HEK293T (cell line): ENCODE results near the gene TAOK1.

ENCODE experiments used
- CTCF ChIA-PET: fragments of 350-600 bp; formaldehyde crosslinking; extraction: SDS; loops from one replicate; lab custom pipeline; 2021; ENCODE audit warnings: antibody characterized with exemption, inconsistent platforms; lab: Yijun Ruan, JAX
- POLR2A ChIA-PET: fragments of 350-600 bp; formaldehyde crosslinking; extraction: SDS; loops from one replicate; lab custom pipeline; 2020; ENCODE audit warnings: antibody characterized with exemption, inconsistent platforms; lab: Yijun Ruan, JAX
- DNase-seq: peaks from one replicate; pipeline ENCODE4 v3.0.0; 2012; ENCODE audit warnings: mixed read lengths; ENCODE audit errors: extremely low spot score
- ARNT ChIP-seq: fragments of 450-650 bp; IDR thresholded peaks from 2 replicates; pipeline ENCODE4 v1.6.1; 2017; ENCODE audit warnings: mild to moderate bottlenecking
- BHLHE40 ChIP-seq: fragments of 450-650 bp; IDR thresholded peaks from 2 replicates; pipeline ENCODE4 v1.6.1; 2016; ENCODE audit warnings: mild to moderate bottlenecking, moderate library complexity, borderline replicate concordance
- CTBP1 ChIP-seq: fragments of 450-650 bp; IDR thresholded peaks from 2 replicates; pipeline ENCODE4 v1.6.1; 2016; ENCODE audit warnings: borderline replicate concordance
- ELF4 ChIP-seq: fragments of 450-650 bp; IDR thresholded peaks from 2 replicates; pipeline ENCODE4 v1.6.1; 2017; ENCODE audit warnings: antibody characterized with exemption
- FOXA1 ChIP-seq: fragments of 450-650 bp; IDR thresholded peaks from 2 replicates; pipeline ENCODE4 v1.6.1; 2016; ENCODE audit warnings: mild to moderate bottlenecking
- FOXK2 ChIP-seq: fragments of 450-650 bp; IDR thresholded peaks from 2 replicates; pipeline ENCODE4 v1.6.1; 2016; ENCODE audit warnings: mild to moderate bottlenecking
- FOXM1 ChIP-seq: fragments of 450-650 bp; IDR thresholded peaks from 2 replicates; pipeline ENCODE4 v1.6.1; 2017; ENCODE audit warnings: mild to moderate bottlenecking, borderline replicate concordance
- HDGF ChIP-seq: fragments of 450-650 bp; IDR thresholded peaks from 2 replicates; pipeline ENCODE4 v1.6.1; 2017; ENCODE audit warnings: antibody characterized with exemption, borderline replicate concordance
- L3MBTL2 ChIP-seq: fragments of 450-650 bp; conservative IDR thresholded peaks from 2 replicates; pipeline ENCODE4 v1.6.1; 2016; ENCODE audit warnings: mild to moderate bottlenecking
- LEF1 ChIP-seq: fragments of 450-650 bp; IDR thresholded peaks from 2 replicates; pipeline ENCODE4 v1.6.1; 2017; ENCODE audit warnings: mild to moderate bottlenecking, borderline replicate concordance
- NFRKB ChIP-seq: fragments of 450-650 bp; IDR thresholded peaks from 2 replicates; pipeline ENCODE4 v1.6.1; 2016; ENCODE audit warnings: mild to moderate bottlenecking, moderate library complexity
- SP1 ChIP-seq: fragments of 450-650 bp; IDR thresholded peaks from 2 replicates; pipeline ENCODE4 v1.6.1; 2017
- SUZ12 ChIP-seq: fragments of 450-650 bp; IDR thresholded peaks from 2 replicates; pipeline ENCODE4 v1.6.1; 2016; ENCODE audit warnings: mild to moderate bottlenecking
- TARDBP ChIP-seq: fragments of 450-650 bp; IDR thresholded peaks from 2 replicates; pipeline ENCODE4 v1.6.1; 2016
- ZNF384 ChIP-seq: fragments of 450-650 bp; IDR thresholded peaks from 2 replicates; pipeline ENCODE4 v1.6.1; 2016
- TF ChIP-seq, protein P1 (sequence below): fragments of 450-650 bp; IDR thresholded peaks from 2 replicates; pipeline ENCODE4 v1.6.1; 2016

Gene TAOK1

DNA sequence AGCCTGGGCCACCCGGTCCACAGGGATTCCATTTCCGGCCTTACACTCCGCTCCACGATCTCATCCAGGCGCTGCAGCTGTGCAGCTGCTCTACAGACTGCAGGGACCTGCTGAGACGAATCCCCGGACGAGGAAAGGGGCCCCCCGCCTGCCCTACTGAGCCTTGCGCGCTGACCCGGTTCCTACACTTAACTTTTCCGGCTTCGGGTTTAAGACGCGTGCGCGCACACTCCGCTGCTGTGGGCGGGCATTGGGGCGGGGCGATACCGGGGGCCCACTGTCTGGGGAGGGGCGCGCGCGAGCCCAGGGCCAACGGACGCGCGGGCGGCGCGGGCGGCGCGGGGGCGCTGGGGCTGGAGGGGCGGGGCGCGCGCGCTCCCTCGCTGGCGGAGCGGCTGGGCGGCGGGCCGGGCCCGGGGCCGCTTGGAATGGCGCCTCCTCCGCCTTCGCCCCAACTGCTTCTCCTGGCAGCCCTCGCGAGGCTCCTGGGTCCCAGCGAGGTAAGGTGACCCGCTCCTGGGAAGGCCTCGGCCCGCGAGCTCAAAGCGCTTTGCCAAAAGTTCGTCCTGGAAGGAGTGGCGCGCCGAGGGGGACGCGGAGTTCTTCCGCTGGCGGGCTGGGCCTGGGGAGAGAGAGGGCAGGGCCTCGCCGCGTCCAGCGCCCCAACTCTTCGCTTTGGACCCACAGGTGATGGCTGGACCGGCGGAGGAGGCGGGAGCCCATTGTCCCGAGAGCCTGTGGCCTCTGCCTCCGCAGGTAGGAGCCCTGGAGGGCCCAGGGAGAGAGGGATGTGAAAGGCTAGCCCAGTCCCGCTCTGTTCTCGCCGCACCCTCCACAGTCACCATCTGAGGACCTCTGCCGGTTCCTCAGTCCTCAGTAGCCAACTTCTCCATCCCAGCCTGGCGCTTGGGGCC is 178.4 kb downstream of the TAOK1 start, which contains the start of gene TP53I13:
Gene TP53I13, plus strand, starts transcription at position 371 of the 914 bp plus-strand sequence. Its CDS starts 58 bp downstream, at position 429.
- POLR2A ChIA-PET = interaction anchor here (0.8 to 4.6 kb wide), 8 partner anchors 12 to 199 kb away, joined by 3 to 32 read pairs (median 6); partner anchors contain the start of gene ANKRD13B
- TF ChIP-seq NFRKB (no peak), FOXM1 (peak; percentile 18; the same call in 1 of the 2 replicates), BHLHE40 (no peak)

DNA sequence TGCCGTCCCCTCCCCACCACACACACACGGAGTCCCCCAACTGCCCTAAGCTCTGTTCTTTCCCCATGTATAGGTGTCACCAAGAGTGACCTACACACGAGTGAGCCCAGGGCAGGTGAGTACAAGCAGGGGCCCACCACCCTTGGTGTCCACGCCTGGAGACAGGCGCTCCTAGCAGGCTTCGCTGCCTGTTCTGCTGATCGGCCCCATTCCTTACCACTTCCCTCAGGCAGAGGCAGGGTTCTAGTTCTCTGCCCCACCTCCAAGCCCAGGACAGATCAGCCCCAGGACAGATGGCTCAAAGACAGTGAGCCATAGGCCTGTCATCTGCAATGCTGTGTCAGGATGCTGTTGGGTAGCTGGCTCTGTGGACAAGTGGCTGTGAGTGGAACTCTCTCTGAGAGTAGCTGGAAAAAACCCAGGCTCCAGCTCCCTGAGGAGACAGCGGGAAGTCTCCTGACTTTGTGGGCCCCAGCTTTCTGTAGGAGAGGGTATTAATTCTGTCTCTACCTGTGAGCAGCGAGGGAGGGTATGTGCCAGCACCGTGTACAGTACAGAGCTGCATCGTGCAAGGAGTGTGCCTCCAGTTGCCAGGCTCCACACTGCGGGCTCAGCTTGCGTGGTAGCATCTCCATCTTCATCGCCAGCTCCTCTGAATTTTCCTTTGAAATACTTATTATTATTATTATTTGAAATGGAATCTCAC is 179.2 kb downstream of the TAOK1 start:
- POLR2A ChIA-PET = interaction anchor here (0.8 to 4.6 kb wide), 7 partner anchors 10 to 429 kb away, joined by 3 to 32 read pairs (median 5); partner anchors contain the start of genes ANKRD13B and TAOK1
- no peak for DNase-seq
- CTCF ChIA-PET = interaction anchor here (0.6 to 1.7 kb wide), 3 partner anchors 11 to 312 kb away, joined by 4 to 5 read pairs (median 4); no protein-coding TSS in a partner anchor
- TF ChIP-seq FOXK2 (no peak), L3MBTL2 (no peak), TARDBP (no peak), FOXM1 (no peak), CTBP1 (no peak), FOXA1 (no peak), SP1 (no peak), ELF4 (no peak), BHLHE40 (no peak), LEF1 (no peak), ZNF384 (no peak), ARNT (no peak), SUZ12 (no peak), NFRKB (no peak), HDGF (no peak)
- TF ChIP-seq, protein P1, sequence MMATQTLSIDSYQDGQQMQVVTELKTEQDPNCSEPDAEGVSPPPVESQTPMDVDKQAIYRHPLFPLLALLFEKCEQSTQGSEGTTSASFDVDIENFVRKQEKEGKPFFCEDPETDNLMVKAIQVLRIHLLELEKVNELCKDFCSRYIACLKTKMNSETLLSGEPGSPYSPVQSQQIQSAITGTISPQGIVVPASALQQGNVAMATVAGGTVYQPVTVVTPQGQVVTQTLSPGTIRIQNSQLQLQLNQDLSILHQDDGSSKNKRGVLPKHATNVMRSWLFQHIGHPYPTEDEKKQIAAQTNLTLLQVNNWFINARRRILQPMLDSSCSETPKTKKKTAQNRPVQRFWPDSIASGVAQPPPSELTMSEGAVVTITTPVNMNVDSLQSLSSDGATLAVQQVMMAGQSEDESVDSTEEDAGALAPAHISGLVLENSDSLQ = no peak

More for the DNA sequence above, 178.4 kb downstream of the TAOK1 start, which contains the start of gene TP53I13:
- CTCF ChIA-PET = interaction anchor here (0.6 to 1.7 kb wide), 5 partner anchors 12 to 426 kb away, joined by 3 to 5 read pairs (median 4); no protein-coding TSS in a partner anchor
- DNase-seq = peak; percentile 77

DNA sequence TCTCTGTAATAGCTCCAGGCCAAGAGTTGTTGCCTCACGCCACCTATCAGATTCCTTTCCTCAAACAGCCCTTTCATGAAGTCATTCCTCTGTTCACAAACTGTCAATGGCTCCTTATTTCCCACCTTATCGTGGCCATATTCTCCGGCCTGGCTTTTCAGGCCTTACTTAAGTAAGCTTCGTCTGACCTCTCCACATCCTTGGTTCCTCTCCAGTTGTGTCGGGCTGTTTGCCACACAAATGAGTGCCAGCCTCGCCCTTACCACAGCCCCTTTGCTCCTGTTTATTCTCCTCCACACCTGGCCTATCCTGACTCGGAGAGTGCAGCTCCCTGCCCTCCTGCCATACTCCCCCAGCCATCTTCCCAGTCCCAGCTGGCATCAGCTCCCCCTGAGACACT is 180.4 kb downstream of the TAOK1 start:
- DNase-seq = no peak
- ChIA-PET CTCF (interaction anchor here (0.6 to 1.7 kb wide), 3 partner anchors 47 to 280 kb away, joined by 3 to 5 read pairs (median 5); no protein-coding TSS in a partner anchor), POLR2A (interaction anchor here (0.7 to 4.6 kb wide), 5 partner anchors 11 to 1379 kb away, joined by 3 to 32 read pairs (median 7); partner anchors contain the start of genes ANKRD13B and TAOK1)
- TF ChIP-seq ELF4 (no peak), HDGF (no peak), FOXA1 (no peak)

DNA sequence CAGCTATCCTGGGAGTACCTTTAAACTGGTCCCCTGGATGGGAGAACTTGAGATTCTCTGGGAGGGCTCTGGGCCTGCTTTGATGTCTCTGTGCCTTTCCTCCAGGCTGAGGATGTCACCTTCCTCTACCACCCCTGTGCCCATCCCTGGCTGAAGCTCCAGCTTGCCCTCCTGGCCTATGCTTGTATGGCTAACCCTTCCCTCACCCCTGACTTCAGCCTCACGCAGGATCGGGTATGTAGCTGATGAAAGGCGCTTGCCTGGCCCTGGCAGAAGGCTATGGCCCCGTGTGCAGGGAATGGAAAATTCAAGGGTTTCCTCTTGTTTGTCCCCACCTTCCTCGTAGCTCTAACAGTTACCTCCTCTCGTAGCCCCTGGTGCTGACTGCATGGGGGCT is 181.3 kb downstream of the TAOK1 start:
- DNase-seq = no peak
- CTCF ChIA-PET = interaction anchor here (0.7 to 1.4 kb wide), 2 partner anchors 46 to 63 kb away, joined by 3 read pairs; no protein-coding TSS in a partner anchor
- POLR2A ChIA-PET = interaction anchor here (0.8 to 4.6 kb wide), 2 partner anchors 10 to 20 kb away, joined by 3 to 32 read pairs; partner anchors contain the start of gene ANKRD13B
- TF ChIP-seq FOXM1 = no peak
- no peak for TF ChIP-seq ELF4
- no peak for TF ChIP-seq LEF1
- TF ChIP-seq SUZ12 = no peak
- TF ChIP-seq ZNF384 = no peak
- no peak for TF ChIP-seq TARDBP
- no peak for TF ChIP-seq L3MBTL2
- TF ChIP-seq, protein P1 = no peak
- no peak for TF ChIP-seq ARNT
- no peak for TF ChIP-seq FOXA1
- TF ChIP-seq BHLHE40 = no peak
- TF ChIP-seq SP1 = no peak
- TF ChIP-seq FOXK2 = no peak
- TF ChIP-seq HDGF = no peak

DNA sequence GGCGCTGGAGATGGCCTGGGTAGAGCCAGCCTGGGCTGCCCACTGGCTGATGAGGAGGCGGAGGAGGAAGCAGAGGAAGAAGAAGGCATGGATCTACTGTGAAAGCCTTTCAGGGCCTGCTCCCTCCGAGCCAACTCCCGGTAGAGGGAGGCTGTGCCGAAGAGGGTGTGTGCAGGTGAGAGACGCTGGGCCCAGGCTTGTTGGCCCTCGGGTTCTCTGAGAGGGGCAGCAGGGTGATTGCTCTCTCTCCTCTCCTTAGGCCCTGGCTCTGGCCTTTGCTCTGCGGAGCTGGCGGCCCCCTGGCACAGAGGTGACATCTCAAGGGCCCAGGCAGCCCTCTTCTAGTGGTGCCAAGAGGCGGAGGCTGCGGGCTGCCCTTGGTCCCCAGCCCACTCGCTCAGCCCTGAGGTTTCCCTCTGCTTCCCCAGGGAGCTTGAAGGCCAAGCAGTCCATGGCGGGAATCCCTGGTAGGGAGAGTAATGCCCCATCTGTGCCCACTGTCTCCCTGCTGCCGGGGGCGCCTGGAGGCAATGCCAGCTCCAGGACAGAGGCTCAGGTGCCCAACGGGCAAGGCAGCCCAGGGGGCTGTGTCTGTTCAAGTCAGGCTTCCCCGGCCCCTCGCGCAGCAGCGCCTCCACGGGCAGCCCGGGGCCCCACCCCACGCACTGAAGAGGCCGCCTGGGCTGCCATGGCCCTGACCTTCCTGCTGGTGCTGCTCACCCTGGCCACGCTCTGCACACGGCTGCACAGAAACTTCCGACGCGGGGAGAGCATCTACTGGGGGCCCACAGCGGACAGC is 181.9 kb downstream of the TAOK1 start:
- no peak for DNase-seq
- ChIA-PET CTCF (interaction anchor here (0.7 to 1.4 kb wide), 2 partner anchors 45 to 64 kb away, joined by 3 read pairs; no protein-coding TSS in a partner anchor), POLR2A (interaction anchor here (0.8 to 4.6 kb wide), 2 partner anchors 9 to 20 kb away, joined by 3 to 32 read pairs; partner anchors contain the start of gene ANKRD13B)
- TF ChIP-seq LEF1 = no peak
- TF ChIP-seq SP1 = no peak
- no peak for TF ChIP-seq FOXM1
- TF ChIP-seq HDGF = no peak
- TF ChIP-seq FOXK2 = no peak
- no peak for TF ChIP-seq NFRKB
- no peak for TF ChIP-seq BHLHE40
- TF ChIP-seq L3MBTL2 = no peak
- TF ChIP-seq, protein P1 = no peak
- no peak for TF ChIP-seq ELF4
- no peak for TF ChIP-seq SUZ12
- no peak for TF ChIP-seq ARNT
- TF ChIP-seq ZNF384 = no peak
- no peak for TF ChIP-seq FOXA1
- TF ChIP-seq TARDBP = no peak
- no peak for TF ChIP-seq CTBP1
